OCI-LY7 (cell line): ENCODE measurements around the gene FAM47E. TPM values are rescaled to one million over a fixed set of nuclear protein-coding genes. Genes with fewer than 3 reads are reported as not detected.

Source experiments
- BruUV-seq: library from RNA; stranded (reverse); fragments of 400-500 nt; replicated peaks from 2 replicates; lab custom pipeline; 2021; lab: Mats Ljungman, UMichigan
- CTCF ChIA-PET: fragments of 300-600 bp; sonication (Branson Sonifier 250); formaldehyde crosslinking; loops from one replicate; lab custom pipeline; 2022; ENCODE audit warnings: antibody characterized with exemption; ENCODE audit not compliant: unreplicated experiment; lab: Charles Lee
- POLR2A ChIA-PET: fragments of 300-600 bp; sonication (Branson Sonifier 250); formaldehyde crosslinking; loops from one replicate; lab custom pipeline; 2022; ENCODE audit warnings: antibody characterized with exemption; lab: Charles Lee
- DNase-seq: peaks from one replicate; pipeline ENCODE4 v3.0.0-alpha.2; 2015; ENCODE audit warnings: low spot score
- H2AFZ ChIP-seq: fragments of 200-600 bp; sonication (generic), shearing (Covaris generic); 2 replicates; pipeline ENCODE4 v1.6.1; 2014; ENCODE audit warnings: mild to moderate bottlenecking, antibody characterized with exemption, low read length, moderate library complexity
- H3K27ac ChIP-seq: fragments of 200-600 bp; sonication (generic); 2 replicates; pipeline ENCODE4 v1.5.1; 2014; ENCODE audit warnings: mixed run types, low read depth, mild to moderate bottlenecking, moderate library complexity, low read length, inconsistent platforms; ENCODE audit not compliant: poor library complexity, severe bottlenecking
- H3K36me3 ChIP-seq: fragments of 200-600 bp; sonication (generic); 2 replicates; pipeline ENCODE4 v1.6.1; 2014; ENCODE audit warnings: mild to moderate bottlenecking, antibody characterized with exemption, low read length, moderate library complexity, mixed read lengths; ENCODE audit not compliant: insufficient read depth
- H3K4me1 ChIP-seq: fragments of 200-600 bp; sonication (generic); 2 replicates; pipeline ENCODE4 v1.5.1; 2014; ENCODE audit warnings: mild to moderate bottlenecking, low read length; ENCODE audit not compliant: insufficient read depth, poor library complexity, severe bottlenecking
- H3K4me2 ChIP-seq: fragments of 200-600 bp; sonication (generic); 2 replicates; pipeline ENCODE4 v1.6.1; 2014; ENCODE audit warnings: mild to moderate bottlenecking, low read length
- H3K4me3 ChIP-seq: fragments of 200-600 bp; sonication (generic); 2 replicates; pipeline ENCODE4 v1.5.1; 2014; ENCODE audit warnings: mild to moderate bottlenecking, low read depth, low read length; ENCODE audit not compliant: poor library complexity, severe bottlenecking
- H3K79me2 ChIP-seq: fragments of 200-600 bp; sonication (generic); 2 replicates; pipeline ENCODE4 v1.6.1; 2016; ENCODE audit warnings: low read depth, mild to moderate bottlenecking, low read length, moderate library complexity, mixed read lengths; ENCODE audit not compliant: insufficient read depth
- H3K9me2 ChIP-seq: fragments of 200-600 bp; sonication (generic); 2 replicates; pipeline ENCODE4 v1.6.1; 2016; ENCODE audit warnings: mild to moderate bottlenecking, low read length, mixed read lengths; ENCODE audit not compliant: insufficient read depth
- H3K9me3 ChIP-seq: fragments of 200-600 bp; sonication (generic); 2 replicates; pipeline ENCODE4 v1.6.1; 2014; ENCODE audit warnings: mild to moderate bottlenecking, mixed run types, low read length, mixed read lengths
- H4K20me1 ChIP-seq: fragments of 200-600 bp; sonication (generic); 2 replicates; pipeline ENCODE4 v1.6.1; 2014; ENCODE audit warnings: mild to moderate bottlenecking, antibody characterized with exemption, low read length, moderate library complexity, mixed read lengths; ENCODE audit not compliant: insufficient read depth
- CTCF ChIP-seq: fragments of 200-600 bp; sonication (generic); conservative IDR thresholded peaks from 2 replicates; pipeline ENCODE4 v1.5.1; 2014; ENCODE audit warnings: mild to moderate bottlenecking, antibody characterized with exemption, low read length, moderate library complexity, mixed read lengths
- EZH2phosphoT487 ChIP-seq: fragments of 200-600 bp; sonication (generic); IDR thresholded peaks from 2 replicates; pipeline ENCODE4 v1.6.1; 2018; ENCODE audit warnings: low read depth, borderline replicate concordance, mild to moderate bottlenecking, mixed run types, antibody characterized with exemption, low read length, moderate library complexity, mixed read lengths
- intact Hi-C: fragments of 100-400 bp; cut with micrococcal nuclease; formaldehyde crosslinking; loops from one replicate; pipeline ENCODE4 v1.10.0; 2022; ENCODE audit not compliant: unreplicated experiment
- total RNA-seq, 2 experiments: library from RNA; depleted of rRNA in 1 of 2; stranded (reverse); fragments of >200 nt in 1 of 2; shearing (Covaris generic) in 1 of 2; gene quantifications; 2 replicates each; pipeline ENCODE4 v1.2.3, GENCODE V29; 2014 to 2022

The FAM47E gene
- total RNA-seq, 2 experiments from 2014 or later, result not detected

DNA sequence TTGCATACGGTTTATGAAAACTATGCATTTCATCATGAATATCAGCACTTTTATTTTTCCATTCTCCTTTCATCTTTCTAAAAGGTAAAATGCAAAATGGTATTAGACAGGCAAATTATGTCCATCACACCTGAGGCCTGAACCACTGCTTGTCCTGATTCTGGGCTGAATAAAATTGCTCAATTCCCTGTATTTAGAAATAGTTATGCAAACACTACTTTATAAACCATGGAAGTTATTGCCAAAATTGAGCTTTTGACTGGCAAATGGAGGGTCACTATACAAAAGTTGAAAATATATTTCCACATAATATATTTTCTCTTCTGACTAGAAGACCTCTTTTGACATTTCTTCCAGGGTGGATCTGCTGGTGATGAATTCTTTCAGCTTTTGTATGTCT lies 21.1 kb downstream of the FAM47E start:
- Histone ChIP-seq H2AFZ (no peak overlapping the region), H3K4me2 (no peak overlapping the region), H3K36me3 (no peaks in the 10 kb centered on the region), H3K27ac (no peak overlapping the region), H3K79me2 (no peaks in the 10 kb centered on the region), H3K4me3 (no peak overlapping the region), H3K4me1 (no peaks in the 10 kb centered on the region), H3K9me3 (no peaks in the 10 kb centered on the region), H3K9me2 (no peaks in the 10 kb centered on the region), H4K20me1 (no peaks in the 10 kb centered on the region)
- BruUV-seq, result no TSS peak
- TF ChIP-seq EZH2phosphoT487 (no peak), CTCF (no peak)
- CTCF ChIA-PET, result no interaction called here
- no peak for DNase-seq
- intact Hi-C loops, result no loop called here
- POLR2A ChIA-PET, result no interaction called here

DNA sequence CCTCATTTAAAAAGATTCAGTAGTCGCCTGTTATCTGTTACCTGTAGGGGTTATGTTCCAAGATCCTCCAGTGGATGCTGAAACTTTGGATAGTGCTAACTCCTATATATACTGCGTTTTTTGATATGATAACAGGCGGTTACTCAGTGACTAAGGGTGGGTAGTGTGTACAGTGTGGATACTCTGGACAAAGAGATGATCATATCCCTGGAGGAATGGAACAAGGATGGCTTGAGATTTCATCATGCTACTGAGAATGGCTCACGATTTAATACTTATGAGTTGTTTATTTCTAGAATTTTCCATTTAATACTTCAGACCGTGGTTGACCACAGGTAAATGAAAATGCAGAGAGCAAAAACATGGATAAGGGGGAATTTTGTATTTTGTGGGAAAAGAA lies 21.5 kb downstream of the FAM47E start:
- Histone ChIP-seq H3K9me3 (no peaks in the 10 kb centered on the region), H3K4me2 (no peak overlapping the region), H3K4me1 (no peaks in the 10 kb centered on the region), H3K27ac (no peak overlapping the region), H3K9me2 (no peaks in the 10 kb centered on the region), H3K36me3 (no peaks in the 10 kb centered on the region), H3K79me2 (no peaks in the 10 kb centered on the region), H4K20me1 (no peaks in the 10 kb centered on the region), H3K4me3 (no peak overlapping the region), H2AFZ (no peak overlapping the region)
- POLR2A ChIA-PET, result no interaction called here
- BruUV-seq, result no TSS peak
- CTCF ChIA-PET, result no interaction called here
- no peak for DNase-seq
- intact Hi-C loops, result no loop called here
- TF ChIP-seq EZH2phosphoT487 (no peak), CTCF (no peak)

DNA sequence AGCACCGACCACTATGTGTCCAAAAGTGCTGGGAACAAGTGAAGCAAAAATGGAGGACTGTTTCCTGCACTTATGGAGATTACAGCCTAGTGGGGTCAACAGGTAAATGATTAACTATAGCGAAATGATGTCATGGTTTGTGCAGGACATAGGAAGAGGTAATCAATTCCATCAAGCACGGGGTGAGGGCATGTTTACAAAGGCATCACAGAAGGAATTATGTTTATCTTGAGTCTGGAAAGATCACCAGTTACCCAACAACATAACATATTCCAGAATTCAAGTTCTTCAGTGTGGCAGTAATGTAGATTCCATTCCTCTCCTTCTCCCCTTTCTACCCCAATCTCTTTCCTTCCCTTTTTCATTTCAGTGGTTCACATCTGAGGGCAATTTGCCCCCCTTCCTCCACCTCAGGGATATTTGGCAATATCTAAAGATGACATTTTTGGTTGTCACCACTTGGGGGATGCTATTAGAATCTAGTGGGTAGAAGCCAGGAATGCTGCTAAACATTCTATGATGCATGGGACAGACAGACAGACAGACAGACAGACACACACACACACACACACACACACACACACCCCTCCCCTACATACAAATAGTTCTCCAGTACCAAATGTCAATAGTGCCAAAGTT lies 24.1 kb downstream of the FAM47E start:
- POLR2A ChIA-PET, result no interaction called here
- Histone ChIP-seq H3K4me1 (no peaks in the 10 kb centered on the region), H3K79me2 (no peaks in the 10 kb centered on the region), H4K20me1 (no peaks in the 10 kb centered on the region), H3K27ac (no peak overlapping the region), H3K9me3 (no peaks in the 10 kb centered on the region), H3K9me2 (no peaks in the 10 kb centered on the region), H3K36me3 (no peaks in the 10 kb centered on the region), H3K4me3 (no peak overlapping the region), H2AFZ (no peak overlapping the region), H3K4me2 (no peak overlapping the region)
- BruUV-seq, result no TSS peak
- CTCF ChIA-PET, result no interaction called here
- intact Hi-C loops, result no loop called here
- TF ChIP-seq EZH2phosphoT487, result no peak
- no peak for TF ChIP-seq CTCF
- no peak for DNase-seq
